Iris pigment epithelial cell (primary cell): Measurements from ENCODE around the gene TMEM45B.
A peak's percentile ranks its signal among the peaks of the same experiment; 100 is the strongest.
"Not testable (repeated sequence)": the region's sequence is repeated elsewhere in the genome, so short reads cannot be mapped to it uniquely, and the experiment has no call there.

Experiments
- DNase-seq: peaks from one replicate; pipeline ENCODE4 v3.0.0-alpha.2; 2011; ENCODE audit warnings: low read depth

The TMEM45B gene

DNA sequence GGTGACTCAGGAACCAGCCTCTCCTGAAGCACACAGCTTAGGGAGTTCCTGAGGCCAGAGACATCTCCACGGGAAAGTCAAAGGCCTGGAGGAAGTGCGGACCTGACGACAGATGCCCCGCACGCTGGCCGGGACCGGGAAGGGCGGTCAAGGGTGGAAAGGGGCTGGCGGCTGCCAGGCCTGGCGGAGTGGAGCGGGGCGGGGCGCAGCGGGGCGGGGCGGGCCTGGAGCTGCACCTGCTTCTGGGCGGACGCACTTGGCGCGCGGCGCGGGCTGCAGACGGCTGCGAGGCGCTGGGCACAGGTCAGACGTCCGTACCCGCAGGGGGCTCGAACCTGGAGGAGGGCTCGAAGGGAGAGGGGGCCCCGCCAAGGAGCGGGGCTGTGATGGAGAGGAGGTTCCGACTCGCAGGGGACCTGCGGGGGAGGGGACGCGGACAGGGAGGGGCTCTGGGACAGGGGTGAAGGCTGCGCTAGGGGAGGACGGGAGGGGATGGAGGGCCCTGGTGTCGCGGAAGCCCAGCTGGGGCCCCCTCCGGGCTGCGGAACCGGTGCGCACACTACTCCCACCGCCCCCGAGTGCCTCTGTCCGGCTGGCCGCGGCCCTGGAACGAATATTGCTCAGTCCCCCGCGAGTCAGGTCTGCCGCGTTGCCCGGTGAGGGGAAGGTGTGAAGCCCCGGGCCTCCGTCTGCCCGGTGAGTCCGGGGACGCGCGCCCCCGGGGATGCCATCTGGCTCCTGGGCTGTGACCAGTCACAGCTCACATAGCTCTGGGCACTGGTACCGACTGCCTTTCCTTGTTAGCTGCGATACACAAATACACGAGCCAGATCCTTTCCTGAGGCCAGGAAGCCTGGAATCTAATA lies at the start of gene TMEM45B:
Gene TMEM45B, plus strand, starts transcription at position 253 of the 866 bp plus-strand sequence. CDS start 36,635 bp downstream, outside the sequence.
- no peak for DNase-seq

DNA sequence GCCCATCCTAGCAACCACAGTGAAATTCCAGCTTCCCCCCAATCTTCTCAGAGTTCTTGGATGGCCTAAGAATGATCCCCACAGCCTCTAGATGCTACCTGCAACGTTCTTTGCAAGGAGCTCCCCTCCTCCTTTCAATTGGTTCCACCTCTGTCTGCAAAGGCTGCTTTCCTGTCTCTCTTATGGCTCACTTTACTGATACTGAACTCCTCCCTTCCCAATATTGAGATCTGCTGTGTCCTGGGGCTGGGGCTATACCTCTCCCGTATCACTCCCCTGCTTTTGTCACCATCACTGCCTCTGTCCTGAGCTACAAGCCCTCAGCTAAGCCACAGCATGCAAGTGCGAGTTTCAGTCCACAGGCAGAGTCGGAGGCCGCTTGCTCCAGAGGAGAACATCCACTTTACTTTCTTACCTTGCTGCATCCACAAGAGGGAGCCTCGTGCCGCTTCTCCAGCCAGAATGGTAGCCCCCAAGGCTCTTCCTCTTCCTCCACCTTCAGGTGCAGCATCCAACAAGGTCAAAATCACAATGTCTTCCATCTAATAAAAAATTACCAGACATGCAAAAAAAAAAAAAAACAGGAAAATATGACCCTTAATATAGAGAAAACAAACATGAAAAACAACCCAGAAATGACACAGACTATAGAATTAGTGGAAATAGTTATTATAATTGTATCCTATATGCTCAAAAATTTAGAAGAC lies 48.6 kb upstream of the TMEM45B start:
- peak; percentile 44 for DNase-seq

DNA sequence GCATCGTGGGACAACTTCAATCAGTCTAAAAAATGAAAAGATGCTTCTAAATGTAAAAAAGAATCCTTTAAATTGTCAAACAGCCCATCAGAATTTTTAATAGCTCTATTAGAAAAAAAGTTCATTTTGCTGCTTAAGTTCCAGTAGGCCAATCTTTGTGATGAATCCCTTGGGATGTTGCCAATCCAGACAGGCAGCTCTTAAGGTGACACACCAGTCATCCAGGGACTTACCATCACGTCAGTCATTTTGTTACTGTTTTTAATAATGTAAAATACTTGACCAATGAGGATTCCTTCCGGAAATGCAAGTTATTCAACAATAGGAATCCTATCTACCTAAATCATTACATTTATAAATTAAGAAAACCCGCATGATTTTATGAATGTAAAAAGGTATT lies 47.8 kb upstream of the TMEM45B start:
- DNase-seq = no peak

DNA sequence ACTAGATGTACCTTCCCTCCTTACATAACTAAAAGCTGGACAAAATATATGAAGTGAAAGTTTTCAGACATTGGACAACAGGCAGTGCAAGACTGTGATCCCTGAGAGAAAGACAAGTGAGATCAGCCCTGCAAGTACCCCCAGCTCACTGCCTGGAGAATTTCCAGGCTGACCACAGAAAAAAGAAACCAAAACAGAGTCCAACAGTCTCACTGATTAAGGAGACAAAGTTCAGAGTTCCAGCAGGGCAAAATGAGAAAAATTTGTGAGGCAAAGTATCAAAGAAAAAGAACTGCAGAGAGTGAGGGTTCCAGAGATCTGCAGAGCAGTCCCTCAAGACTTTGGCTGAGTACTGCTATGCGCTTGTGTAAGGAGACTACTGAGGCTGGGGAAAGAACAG lies 47.3 kb upstream of the TMEM45B start:
- peak; percentile 6 for DNase-seq

DNA sequence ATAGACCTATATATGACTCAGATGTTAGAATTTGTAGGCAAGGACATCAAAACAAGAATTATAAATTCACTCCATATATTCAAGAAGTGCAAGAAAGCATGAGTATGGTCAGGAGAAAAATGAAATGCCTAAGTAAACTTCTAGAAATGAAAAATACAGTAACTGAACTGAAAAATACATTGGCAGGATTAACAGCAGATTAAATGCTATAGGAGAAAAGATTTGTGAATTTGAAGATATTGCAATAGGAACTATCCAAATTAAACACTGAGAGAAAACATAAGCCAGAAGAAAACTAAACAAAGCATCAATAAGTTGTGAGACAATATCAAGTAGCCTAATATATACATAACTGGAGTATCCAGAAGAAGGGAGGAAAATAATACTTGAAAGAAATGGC lies 46.6 kb upstream of the TMEM45B start:
- no peak for DNase-seq

DNA sequence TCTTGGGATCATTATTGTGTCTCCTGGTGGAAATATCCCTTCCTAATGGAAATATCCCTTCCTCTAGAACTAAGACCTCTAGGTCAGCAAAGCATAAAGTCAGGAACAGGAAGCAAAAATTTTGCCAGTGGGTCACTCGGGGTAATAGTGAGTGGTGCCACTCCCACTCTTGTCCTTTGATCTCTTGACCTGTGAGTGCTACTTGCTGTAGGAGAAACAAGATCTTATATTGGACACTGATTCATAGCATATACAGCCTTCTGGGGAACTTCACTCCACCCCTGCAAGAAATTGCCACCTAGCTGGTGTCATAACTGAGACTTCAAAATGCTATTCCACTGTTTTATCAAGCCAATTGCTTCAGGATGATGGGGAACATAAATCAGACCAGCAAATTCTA lies 44.7 kb upstream of the TMEM45B start:
- DNase-seq = no peak

DNA sequence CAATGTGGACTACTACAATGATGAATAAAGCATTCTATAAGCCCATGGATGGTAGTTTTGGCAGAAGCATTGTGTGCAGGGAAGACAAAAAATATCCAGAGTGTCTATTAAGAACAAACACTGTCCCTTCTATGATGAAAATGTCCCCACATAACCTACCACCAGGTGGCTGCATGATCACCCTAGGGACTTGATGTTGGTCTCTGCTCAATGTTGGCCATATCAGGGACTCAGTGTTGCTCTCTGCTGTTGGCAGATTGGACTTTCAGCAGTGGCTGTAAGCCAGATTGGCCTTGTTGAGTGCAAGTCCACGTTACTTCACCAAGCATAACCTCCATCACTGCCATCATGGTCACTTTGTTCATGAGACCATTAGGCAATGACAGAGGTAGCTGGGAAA lies 44.2 kb upstream of the TMEM45B start:
- not testable (repeated sequence) for DNase-seq

DNA sequence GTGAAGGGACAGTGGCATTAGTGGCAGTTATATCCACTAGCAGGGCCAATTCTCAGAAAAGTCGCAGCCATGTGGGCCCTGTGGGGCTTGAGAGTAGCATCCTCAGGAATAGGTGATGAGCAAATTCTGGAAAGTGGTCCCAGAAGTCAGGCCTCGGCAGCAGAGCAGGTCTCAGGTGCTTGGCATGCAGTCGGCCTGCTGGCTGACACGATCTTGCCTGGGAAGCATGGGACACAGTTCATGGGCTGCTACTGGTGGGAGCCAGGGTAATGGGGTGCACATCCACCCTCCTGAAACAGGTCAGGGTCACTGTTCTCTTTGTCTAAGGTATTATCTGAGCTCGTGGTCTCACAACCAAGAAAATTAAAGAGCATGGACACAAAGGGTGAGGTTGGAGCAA lies 36.8 kb upstream of the TMEM45B start:
- no peak for DNase-seq

DNA sequence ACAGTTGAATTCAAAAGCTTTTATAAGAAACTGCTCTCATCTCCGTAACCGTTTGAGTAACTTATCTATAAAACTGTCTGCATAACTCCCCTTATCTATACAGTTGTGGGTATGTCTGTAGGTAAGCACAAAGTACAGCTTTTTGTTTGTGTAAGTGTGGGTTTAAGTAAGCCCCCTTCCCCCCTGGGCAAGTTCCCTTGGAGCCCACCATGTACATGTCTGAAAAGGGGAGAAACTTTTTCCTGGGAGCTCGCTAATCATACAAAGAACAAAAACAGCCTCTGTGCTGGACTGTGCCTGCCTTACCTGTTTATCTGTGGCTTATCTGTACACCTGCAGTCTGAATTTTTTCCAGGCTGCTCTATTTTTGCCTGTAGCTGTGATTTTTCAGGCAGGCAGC lies 36.3 kb upstream of the TMEM45B start:
- no peak for DNase-seq

DNA sequence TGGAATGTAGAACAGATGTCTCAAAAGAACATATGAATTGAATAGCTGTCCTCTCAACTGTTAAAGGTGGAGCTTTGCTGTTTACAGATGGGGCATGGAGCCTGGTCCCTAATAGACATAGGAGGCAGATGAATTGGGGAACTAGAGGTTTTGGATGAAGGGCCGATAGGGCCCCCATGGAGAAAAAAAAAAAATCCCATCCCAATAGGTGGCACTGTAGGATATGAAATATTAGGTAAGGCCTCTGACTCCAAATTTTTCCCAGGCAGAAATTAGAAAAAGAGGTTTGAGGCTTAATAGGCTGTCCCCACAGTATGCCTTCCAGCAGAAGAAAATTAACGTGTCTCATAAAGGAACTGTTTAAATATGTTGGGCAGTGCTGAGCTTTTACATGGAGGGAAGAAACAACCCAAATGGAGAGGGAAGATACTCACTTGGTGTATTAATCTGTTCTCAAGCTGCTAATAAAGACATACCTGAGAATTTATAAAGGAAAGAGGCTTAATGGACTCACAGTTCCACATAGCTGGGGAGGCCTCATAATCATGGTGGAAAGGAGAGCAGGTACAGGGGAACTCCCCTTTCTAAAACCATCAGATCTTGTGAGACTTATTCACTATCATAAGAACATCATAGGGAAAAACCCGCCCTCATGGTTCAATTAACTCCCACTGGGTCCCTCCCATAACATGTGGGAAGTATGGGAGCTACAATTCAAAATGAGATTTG lies 30.1 kb upstream of the TMEM45B start:
- DNase-seq = peak; percentile 8

DNA sequence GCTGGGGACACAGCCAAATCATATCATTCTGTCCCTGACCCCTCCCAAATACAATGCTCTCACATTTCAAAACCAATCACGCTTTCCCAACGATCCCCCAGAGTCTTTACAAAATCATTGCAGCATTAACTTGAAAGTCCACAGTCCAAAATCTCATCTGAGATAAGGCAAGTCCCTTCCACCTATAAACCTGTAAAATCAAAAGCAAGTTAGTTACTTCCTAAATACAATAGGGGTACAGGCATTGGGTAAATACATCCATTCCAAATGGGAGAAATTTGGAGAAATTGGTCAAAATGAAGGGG lies 29.6 kb upstream of the TMEM45B start:
- DNase-seq = not testable (repeated sequence)

DNA sequence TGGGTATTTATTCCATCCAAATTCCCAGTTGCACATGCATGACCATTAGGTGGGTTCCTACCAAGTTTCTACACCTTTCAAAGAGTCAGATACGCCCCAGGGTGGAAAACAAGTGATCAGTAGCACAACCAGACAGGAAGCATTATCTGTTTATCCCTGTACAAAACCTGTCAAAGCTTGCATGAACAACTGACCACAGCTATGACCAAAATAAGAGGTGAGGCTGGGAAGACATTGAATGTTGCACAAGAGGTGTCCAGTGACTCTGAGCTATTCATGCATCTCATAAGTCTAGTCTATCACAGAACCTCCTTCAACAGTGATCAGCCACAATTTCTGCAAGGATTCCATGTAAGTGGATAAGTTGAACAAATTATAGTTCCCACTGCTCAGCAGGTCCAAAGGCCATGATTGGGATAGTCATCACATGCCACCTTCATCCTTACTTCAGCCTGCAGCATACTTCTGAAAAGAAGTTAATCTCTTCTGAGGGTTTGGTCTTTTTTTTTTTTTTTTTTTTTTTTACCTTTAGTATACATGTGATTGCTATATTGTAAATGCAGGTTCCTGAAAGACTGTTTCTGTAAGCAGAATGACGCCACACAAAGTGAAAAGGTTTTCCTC lies 28.0 kb upstream of the TMEM45B start:
- DNase-seq = peak; percentile 16

DNA sequence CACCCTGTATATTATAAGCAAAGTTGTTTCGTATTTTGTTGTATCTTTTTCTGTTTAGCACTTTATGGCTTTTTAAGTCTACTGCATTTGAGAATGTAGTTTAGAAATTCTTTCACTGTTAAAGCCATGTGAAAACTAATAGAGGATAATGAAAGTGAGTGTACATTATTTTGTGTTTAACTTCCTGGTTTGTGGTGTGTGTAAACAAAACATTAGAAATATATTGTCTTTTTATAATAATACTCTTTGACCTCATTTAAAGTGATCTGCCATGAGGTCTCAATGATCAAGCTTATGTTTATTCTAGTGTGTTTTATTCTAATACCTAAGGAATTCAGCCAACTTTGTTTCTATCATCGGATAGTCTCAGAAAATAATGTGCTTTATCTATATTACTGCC lies 27.4 kb upstream of the TMEM45B start:
- no peak for DNase-seq

DNA sequence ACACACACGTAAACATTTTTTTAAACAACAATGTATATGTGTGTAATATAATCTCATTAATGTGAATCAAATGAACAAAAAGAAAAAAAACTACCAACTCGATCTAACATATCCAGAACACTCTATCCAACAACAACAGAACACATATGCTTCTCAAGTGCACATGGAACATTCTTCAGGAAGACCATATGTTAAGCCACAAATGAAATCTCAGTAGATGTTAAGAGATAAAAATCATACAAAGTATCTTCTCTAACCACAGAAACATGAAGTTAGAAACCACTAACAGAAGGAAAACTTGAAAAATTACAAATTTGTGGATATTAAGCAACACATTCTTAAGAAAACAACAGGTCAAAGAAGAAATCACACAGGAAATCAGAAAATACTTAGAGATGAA lies 25.5 kb upstream of the TMEM45B start:
- DNase-seq = peak; percentile 56

DNA sequence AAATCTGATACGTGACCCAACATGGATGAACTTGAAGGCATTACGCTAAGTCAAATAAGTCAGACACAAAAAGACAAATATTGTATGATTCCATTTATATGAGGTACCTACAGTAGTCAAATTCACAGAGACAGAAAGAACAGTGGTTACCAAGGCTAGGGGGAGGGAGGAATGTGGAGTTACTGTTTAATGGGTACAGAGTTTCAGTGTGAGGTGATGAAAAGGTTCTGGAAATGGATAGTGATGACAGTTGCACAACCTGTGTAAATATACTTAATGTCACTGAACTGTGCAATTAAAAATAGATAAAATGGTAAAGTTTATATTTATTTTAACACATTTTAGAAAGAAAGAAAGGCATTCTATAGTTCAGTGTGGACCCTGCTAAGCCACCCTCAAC lies 24.1 kb upstream of the TMEM45B start:
- DNase-seq = no peak

DNA sequence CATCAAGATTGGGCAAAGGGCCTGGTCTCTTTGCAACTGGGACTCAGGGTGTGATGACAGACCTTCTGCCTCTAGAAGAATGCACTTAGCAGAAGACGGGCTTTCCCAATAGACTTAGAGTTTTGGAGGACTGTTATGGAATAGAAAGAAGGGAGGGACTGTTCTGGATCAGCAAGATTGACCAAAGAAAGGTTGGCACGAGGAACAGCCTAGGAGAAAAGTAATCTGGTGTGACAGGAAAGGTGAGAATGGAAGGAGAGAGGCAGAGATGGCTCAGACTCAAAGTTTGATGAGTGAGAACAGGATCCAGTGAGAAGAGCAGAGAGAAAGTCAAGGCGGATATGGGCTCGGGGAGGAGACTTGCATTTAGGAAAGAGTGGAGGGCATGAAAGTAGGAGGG lies 23.0 kb upstream of the TMEM45B start:
- no peak for DNase-seq

DNA sequence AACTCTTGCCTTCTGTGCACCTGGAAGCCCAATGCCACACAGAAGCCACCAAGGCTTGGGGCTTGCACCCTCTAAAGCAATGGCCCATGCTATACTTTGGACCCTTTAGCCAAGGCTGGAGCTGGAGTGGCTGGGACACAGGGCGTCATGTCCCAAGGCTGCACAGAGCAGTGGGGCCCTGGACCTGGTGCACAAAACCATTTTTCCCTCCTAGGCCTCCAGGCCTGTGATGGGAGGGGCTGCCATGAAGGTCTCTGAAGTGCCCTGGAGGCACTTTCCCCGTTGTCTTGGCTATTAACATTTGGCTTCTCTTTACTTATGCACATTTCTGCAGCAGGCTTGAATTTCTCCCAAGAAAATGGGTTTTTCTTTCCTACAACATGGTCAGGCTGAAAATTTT lies 20.6 kb upstream of the TMEM45B start:
- DNase-seq = no peak

DNA sequence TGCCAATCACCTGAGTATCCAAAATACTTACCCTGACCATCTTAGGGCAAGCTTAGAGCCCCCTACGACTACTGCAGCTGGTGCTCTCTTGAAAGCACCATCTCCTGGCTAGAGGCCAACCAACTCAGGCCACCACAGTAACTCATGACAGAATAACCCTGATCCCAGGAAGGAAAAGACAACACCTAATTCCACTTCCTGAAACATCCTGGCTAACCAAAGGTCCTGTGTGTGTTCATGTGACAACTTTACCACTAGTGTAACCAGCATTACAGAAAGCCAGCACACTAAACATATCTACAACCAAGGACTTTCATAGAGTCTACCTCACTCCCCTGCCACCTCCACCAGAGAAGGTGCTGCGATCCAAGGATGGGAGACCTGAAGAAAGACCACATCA lies 17.4 kb upstream of the TMEM45B start:
- DNase-seq = no peak

DNA sequence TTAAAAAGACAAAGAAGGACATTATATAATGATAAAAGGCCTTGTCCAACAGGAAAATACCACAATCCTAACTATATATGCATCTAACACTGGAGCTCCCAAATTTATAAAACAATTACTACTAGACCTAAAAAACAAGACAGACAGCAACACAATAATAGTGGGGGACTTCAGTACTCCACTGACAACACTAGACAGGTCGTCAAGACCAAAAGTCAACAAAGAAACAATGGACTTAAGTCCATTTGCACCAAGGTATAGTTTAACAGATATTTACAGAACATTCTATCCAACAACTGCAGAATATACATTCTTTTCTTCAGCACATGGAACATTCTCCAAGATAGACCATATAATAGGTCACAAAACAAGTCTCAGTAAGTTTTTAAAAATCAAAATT lies 15.5 kb upstream of the TMEM45B start:
- DNase-seq = not testable (repeated sequence)

DNA sequence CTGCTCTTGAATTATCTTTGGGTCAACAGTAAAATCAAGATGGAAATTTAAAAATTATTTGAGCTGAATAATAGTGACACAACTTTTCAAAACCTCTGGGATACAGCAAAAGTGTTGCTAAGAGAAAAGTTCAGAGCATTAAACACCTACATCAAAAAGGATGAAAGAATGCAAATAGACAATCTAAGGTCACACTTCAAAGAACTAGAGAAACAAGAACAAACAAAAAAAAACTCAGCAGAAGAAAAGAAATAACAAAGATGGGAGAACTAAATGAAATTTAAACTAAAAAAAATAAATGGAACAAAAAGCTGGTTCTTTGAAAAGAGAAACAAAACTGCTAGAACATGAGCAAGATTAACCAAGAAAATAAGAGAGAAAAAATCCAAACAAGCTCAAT lies 15.0 kb upstream of the TMEM45B start:
- no peak for DNase-seq

DNA sequence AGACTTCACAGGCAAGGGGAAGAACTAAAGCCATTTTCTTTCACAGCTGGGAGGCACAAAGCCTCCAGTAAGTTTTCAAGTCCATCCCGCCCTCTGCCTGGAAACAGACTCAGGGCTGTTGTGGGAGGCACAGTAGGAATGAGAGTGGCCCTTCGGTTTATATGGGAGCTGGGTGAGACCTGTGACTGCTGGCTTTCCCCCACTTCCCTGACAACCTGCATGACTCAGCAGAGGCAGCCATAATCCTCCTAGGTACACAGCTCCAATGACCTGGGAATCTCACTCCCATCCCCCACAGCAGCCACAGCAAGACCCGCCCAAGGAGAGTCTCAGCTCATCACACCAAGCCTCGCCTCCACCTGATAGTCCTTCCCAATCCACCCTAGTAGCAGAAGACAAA lies 12.1 kb upstream of the TMEM45B start:
- DNase-seq = no peak

DNA sequence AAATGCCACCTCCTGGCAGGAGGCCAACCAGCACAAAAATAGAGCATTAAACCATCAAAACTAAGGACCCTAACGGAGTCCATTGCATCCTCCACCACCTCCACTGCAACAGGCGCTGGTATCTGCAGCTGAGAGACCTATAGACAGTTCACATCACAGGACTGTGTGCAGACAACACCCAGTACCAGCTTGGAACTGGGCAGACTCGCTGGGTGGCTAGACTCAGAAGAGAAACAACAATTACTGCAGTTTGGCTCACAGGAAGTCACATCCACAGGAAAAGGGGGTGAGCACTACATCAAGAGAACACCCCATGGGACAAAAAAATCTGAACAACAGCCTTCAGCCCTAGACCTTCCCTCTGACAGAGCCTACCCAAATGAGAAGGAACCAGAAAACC lies 11.6 kb upstream of the TMEM45B start:
- DNase-seq = no peak

DNA sequence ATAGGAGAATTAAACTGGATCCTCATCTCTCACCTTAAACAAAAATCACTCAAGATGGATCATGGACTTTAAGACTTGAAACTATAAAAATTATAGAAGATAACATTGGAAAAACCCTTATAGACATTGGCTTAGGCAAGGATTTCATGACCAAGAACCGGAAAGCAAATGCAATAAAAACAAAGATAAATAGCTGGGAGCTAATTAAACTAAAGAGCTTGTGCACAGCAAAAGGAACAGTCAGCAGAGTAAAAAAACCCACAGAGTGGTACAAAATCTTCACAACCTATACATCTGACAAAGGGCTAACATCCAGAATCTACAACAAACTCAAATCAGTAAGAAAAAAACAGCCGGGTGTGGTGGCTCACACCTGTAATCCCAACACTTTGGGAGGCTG lies 7.4 kb upstream of the TMEM45B start:
- DNase-seq = not testable (repeated sequence)
